Fibroblast of pulmonary artery (primary cell): ENCODE results near the gene ZC3H8.

ENCODE experiments used
- DNase-seq: peaks from one replicate; pipeline ENCODE4 v3.0.0-alpha.2; 2010; ENCODE audit warnings: low read depth
- H3K4me3 ChIP-seq: replicated peaks from 2 replicates; pipeline ENCODE4 v1.5.1; 2011; ENCODE audit warnings: low read depth, mild to moderate bottlenecking, control low read depth, low read length, moderate library complexity
- CTCF ChIP-seq: IDR thresholded peaks from 2 replicates; pipeline ENCODE4 v1.5.1; 2011; ENCODE audit warnings: mild to moderate bottlenecking, control low read depth, low read length, inconsistent platforms; ENCODE audit errors: missing control alignments

The ZC3H8 gene

GRCh38 chr2:112275887-112276773, 21.3 kb upstream of the ZC3H8 start:
- H3K4me3 ChIP-seq, result peak overlapping the region; percentile 88
- no peak for TF ChIP-seq CTCF
- peak; percentile 92 for DNase-seq

DNA sequence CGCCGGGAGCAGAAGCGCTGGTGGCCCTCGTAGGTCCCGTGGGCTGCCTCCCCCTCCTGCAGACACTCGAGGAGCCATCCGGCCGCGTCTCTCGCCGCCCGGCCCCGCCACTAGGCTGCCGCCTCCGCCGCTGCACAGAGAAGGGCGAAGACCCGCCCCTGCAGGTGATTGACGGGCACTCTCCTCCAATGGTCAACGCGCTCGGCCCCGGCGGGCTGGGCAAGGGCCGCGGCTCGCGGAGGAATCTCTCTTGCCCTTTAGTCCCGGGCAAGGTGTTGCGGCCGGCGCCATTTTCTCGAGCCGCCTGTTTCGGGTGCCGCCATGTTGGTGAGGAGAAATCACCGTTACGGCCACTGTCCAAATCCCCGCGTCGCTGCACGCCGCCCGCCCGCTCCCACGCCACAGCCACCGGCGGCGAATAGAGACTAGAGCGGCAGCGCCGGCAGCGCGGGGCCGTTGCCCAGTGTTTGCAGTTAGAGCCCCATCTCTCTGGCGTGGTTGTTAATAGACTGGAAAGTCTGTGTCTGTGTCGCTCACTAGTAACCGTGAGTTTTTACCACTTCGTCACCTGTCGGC, 20.6 kb upstream of the ZC3H8 start, which contains the start of gene ZC3H6:
Gene ZC3H6, plus strand, starts transcription at position 287 of the 576 bp plus-strand sequence. CDS start 398 bp downstream, outside the sequence.
- TF ChIP-seq CTCF, result no peak
- peak; percentile 99 for DNase-seq
- H3K4me3 ChIP-seq, result peak within 1 kb of the TSS; percentile 88

- no peak for DNase-seq
- TF ChIP-seq CTCF, result no peak
Measured at GRCh38 chr2:112273349-112273748, 18.5 kb upstream of the ZC3H8 start.

DNA sequence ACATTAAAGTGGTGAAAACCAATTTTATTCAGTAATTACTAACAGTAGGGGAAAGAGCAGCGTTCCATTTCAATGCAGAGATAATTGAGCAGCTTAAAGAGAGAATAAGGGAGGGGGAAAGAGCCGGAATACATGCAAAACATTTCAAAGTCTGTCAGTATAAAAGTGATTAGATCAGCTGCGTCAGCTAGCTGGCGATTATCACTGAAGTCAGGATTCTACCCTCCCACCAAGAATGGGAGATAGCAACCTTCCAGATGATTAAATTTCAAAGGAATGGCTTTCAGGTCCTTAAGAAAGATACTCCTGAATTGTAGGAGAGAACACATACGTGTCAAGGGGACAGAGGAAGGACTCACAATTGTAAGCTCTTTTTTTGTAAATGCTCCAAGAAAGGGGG, 17.8 kb upstream of the ZC3H8 start:
- TF ChIP-seq CTCF, result no peak
- DNase-seq, result no peak
- H3K4me3 ChIP-seq, result no peak overlapping the region

More at GRCh38 chr2:112273349-112273748, 18.5 kb upstream of the ZC3H8 start:
- H3K4me3 ChIP-seq, result no peak overlapping the region

DNA sequence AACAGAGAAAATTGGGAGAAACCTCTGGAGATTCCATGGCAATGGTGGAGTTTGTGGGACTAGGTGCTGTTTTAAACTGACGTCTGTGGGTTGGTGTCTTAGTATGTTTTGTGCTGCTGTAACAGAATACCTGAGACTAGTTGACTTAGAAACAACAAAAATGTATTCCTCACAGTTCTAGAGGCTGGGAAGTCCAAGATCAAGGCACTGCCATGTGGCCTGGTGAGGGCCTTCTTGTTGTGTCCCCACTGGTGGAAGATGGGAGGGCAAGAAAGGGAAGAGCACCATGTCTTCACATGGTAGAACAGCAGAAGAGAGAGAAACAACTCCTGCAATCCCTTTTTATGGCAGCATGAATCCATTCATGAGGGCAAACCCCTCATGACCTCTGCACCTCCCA, 13.7 kb upstream of the ZC3H8 start:
- no peak for TF ChIP-seq CTCF
- H3K4me3 ChIP-seq, result no peak overlapping the region
- DNase-seq, result no peak

GRCh38 chr2:112262876-112263275, 8.0 kb upstream of the ZC3H8 start:
- TF ChIP-seq CTCF, result no peak
- DNase-seq, result no peak
- no peak overlapping the region for H3K4me3 ChIP-seq
